IMR-90 (cell line): ENCODE measurements around the gene HIPK1. TPM values are rescaled to one million over a fixed set of nuclear protein-coding genes. Genes with fewer than 3 reads are reported as not detected.

Experiments
- ATAC-seq: fragments of 200-7000 bp; cut with Tn5 transposase; 2 replicates; pipeline ENCODE4 v1.9.1; 2020; ENCODE audit warnings: low read depth, mild to moderate bottlenecking, moderate library complexity
- BruUV-seq: library from RNA; stranded (reverse); fragments of 400-500 nt; replicated peaks from 2 replicates; lab custom pipeline; 2021; lab: Mats Ljungman, UMichigan
- CTCF ChIA-PET: fragments of 300-600 bp; formaldehyde crosslinking; extraction: SDS; loops from one replicate; lab custom pipeline; 2021; ENCODE audit warnings: antibody characterized with exemption; lab: Yijun Ruan, JAX
- POLR2A ChIA-PET: fragments of 300-600 bp; sonication (Branson Sonifier 250); formaldehyde crosslinking; loops from one replicate; lab custom pipeline; 2022; ENCODE audit warnings: antibody characterized with exemption; ENCODE audit not compliant: unreplicated experiment; lab: Charles Lee
- DNase-seq: peaks from one replicate; pipeline ENCODE4 v3.0.0; 2013
- H2AFZ ChIP-seq: replicated peaks from 2 replicates; pipeline ENCODE3; 2013; ENCODE audit warnings: low read length, mild to moderate bottlenecking; ENCODE audit not compliant: poor library complexity
- H2AK5ac ChIP-seq: 2 replicates; pipeline ENCODE4 v1.6.1; 2013; ENCODE audit warnings: low read depth, low read length, inconsistent platforms
- H2AK9ac ChIP-seq: replicated peaks from 2 replicates; pipeline ENCODE3; 2013; ENCODE audit warnings: mild to moderate bottlenecking, low read depth, low read length, moderate library complexity; ENCODE audit not compliant: poor library complexity
- H2BK120ac ChIP-seq: 2 replicates; pipeline ENCODE4 v1.6.1; 2013; ENCODE audit warnings: low read depth, low read length, inconsistent platforms
- H2BK15ac ChIP-seq: 3 replicates; pipeline ENCODE4 v1.6.1; 2013; ENCODE audit warnings: low read depth, low read length, inconsistent platforms
- H2BK20ac ChIP-seq: 2 replicates; pipeline ENCODE4 v1.6.1; 2013; ENCODE audit warnings: low read depth, mild to moderate bottlenecking, inconsistent platforms, low read length, moderate library complexity
- H2BK5ac ChIP-seq: 2 replicates; pipeline ENCODE4 v1.6.1; 2013; ENCODE audit warnings: mild to moderate bottlenecking, low read depth, low read length, inconsistent platforms; ENCODE audit not compliant: poor library complexity, severe bottlenecking
- H3K14ac ChIP-seq: replicated peaks from 2 replicates; pipeline ENCODE4 v1.6.1; 2013; ENCODE audit warnings: low read depth, low read length, inconsistent platforms
- H3K18ac ChIP-seq: 2 replicates; pipeline ENCODE4 v1.6.1; 2013; ENCODE audit warnings: low read depth, low read length, control low read depth
- H3K23ac ChIP-seq: 2 replicates; pipeline ENCODE4 v1.6.1; 2013; ENCODE audit warnings: low read depth, low read length, inconsistent platforms
- H3K27ac ChIP-seq: 2 replicates; pipeline ENCODE4 v1.5.1; 2013; ENCODE audit warnings: mild to moderate bottlenecking, control low read depth, low read length; ENCODE audit not compliant: insufficient read depth
- H3K27me3 ChIP-seq: 2 replicates; pipeline ENCODE4 v1.6.1; 2013; ENCODE audit warnings: low read length; ENCODE audit not compliant: control insufficient read depth, insufficient read depth
- H3K36me3 ChIP-seq: 2 replicates; pipeline ENCODE4 v1.6.1; 2013; ENCODE audit warnings: low read length, mixed read lengths; ENCODE audit not compliant: control insufficient read depth, insufficient read depth
- H3K4ac ChIP-seq: 2 replicates; pipeline ENCODE4 v1.6.1; 2013; ENCODE audit warnings: low read depth, low read length, inconsistent platforms
- H3K4me1 ChIP-seq: 2 replicates; pipeline ENCODE4 v1.6.1; 2013; ENCODE audit warnings: low read length, mixed read lengths; ENCODE audit not compliant: control insufficient read depth, insufficient read depth
- H3K4me2 ChIP-seq: 2 replicates; pipeline ENCODE4 v1.6.1; 2013; ENCODE audit warnings: low read depth, mild to moderate bottlenecking, control low read depth, low read length, moderate library complexity
- H3K4me3 ChIP-seq: 2 replicates; pipeline ENCODE4 v1.5.1; 2013; ENCODE audit warnings: low read depth, mild to moderate bottlenecking, control low read depth, low read length, moderate library complexity; ENCODE audit not compliant: insufficient read depth
- H3K56ac ChIP-seq: 2 replicates; pipeline ENCODE4 v1.6.1; 2013; ENCODE audit warnings: low read length, inconsistent platforms; ENCODE audit not compliant: insufficient read depth; ENCODE audit errors: extremely low read depth
- H3K79me1 ChIP-seq, 2 experiments: 2 replicates each; pipeline ENCODE4 v1.6.1; 2013; ENCODE audit warnings: low read length in 2 of 2, inconsistent platforms in 1 of 2, low read depth in 1 of 2
- H3K9ac ChIP-seq: 2 replicates; pipeline ENCODE4 v1.6.1; 2013; ENCODE audit warnings: low read depth, low read length, control low read depth
- H3K9me1 ChIP-seq: 2 replicates; pipeline ENCODE4 v1.6.1; 2013; ENCODE audit warnings: low read length, inconsistent platforms; ENCODE audit not compliant: insufficient read depth
- H3K9me3 ChIP-seq: 2 replicates; pipeline ENCODE4 v1.6.1; 2013; ENCODE audit warnings: low read length; ENCODE audit not compliant: control insufficient read depth, insufficient read depth
- H4K20me1 ChIP-seq: 2 replicates; pipeline ENCODE4 v1.6.1; 2013; ENCODE audit warnings: low read length, inconsistent platforms; ENCODE audit not compliant: insufficient read depth
- H4K5ac ChIP-seq: 2 replicates; pipeline ENCODE4 v1.6.1; 2013; ENCODE audit warnings: mild to moderate bottlenecking, low read depth, low read length, control low read depth
- H4K8ac ChIP-seq, 2 experiments: 2 replicates each; pipeline ENCODE4 v1.6.1; 2013; ENCODE audit warnings: low read depth in 2 of 2, low read length in 2 of 2, control low read depth in 1 of 2, inconsistent platforms in 1 of 2
- H4K91ac ChIP-seq: 2 replicates; pipeline ENCODE4 v1.6.1; 2013; ENCODE audit warnings: low read depth, low read length, inconsistent platforms; ENCODE audit not compliant: insufficient read depth
- BHLHE40 ChIP-seq: fragments of 150-350 bp; IDR thresholded peaks from 2 replicates; pipeline ENCODE4 v1.6.1; 2016; ENCODE audit warnings: mild to moderate bottlenecking, low read depth, low read length
- CHD1 ChIP-seq: IDR thresholded peaks from 2 replicates; pipeline ENCODE4 v1.6.1; 2012; ENCODE audit warnings: low read depth, low read length, improper control_type of control experiment
- CTCF ChIP-seq: conservative IDR thresholded peaks from 2 replicates; pipeline ENCODE4 v1.5.1; 2012; ENCODE audit warnings: mild to moderate bottlenecking, low read depth, low read length, improper control_type of control experiment
- ELK1 ChIP-seq: fragments of 150-350 bp; IDR thresholded peaks from 2 replicates; pipeline ENCODE4 v1.6.1; 2016; ENCODE audit warnings: low read depth, mild to moderate bottlenecking, low read length, moderate library complexity, borderline replicate concordance
- FOS ChIP-seq: fragments of 150-350 bp; IDR thresholded peaks from 2 replicates; pipeline ENCODE4 v1.6.1; 2016; ENCODE audit warnings: low read depth, low read length
- MAFK ChIP-seq: IDR thresholded peaks from 2 replicates; pipeline ENCODE4 v1.6.1; 2012; ENCODE audit warnings: low read depth, low read length, improper control_type of control experiment
- MAZ ChIP-seq: IDR thresholded peaks from 2 replicates; pipeline ENCODE4 v1.6.1; 2012; ENCODE audit warnings: low read depth, mild to moderate bottlenecking, low read length, improper control_type of control experiment, moderate library complexity, borderline replicate concordance
- MXI1 ChIP-seq: IDR thresholded peaks from 2 replicates; pipeline ENCODE4 v1.6.1; 2012; ENCODE audit warnings: low read depth, mild to moderate bottlenecking, low read length, moderate library complexity, borderline replicate concordance
- POLR2A ChIP-seq: IDR thresholded peaks from 2 replicates; pipeline ENCODE4 v1.6.1; 2012; ENCODE audit warnings: mild to moderate bottlenecking, low read depth, low read length
- RAD21 ChIP-seq: IDR thresholded peaks from 2 replicates; pipeline ENCODE4 v1.6.1; 2012; ENCODE audit warnings: low read length, improper control_type of control experiment
- RCOR1 ChIP-seq: IDR thresholded peaks from 2 replicates; pipeline ENCODE4 v1.6.1; 2012; ENCODE audit warnings: mild to moderate bottlenecking, low read length, improper control_type of control experiment; ENCODE audit not compliant: insufficient replicate concordance
- SMC3 ChIP-seq: fragments of 150-350 bp; IDR thresholded peaks from 2 replicates; pipeline ENCODE4 v1.6.1; 2016; ENCODE audit warnings: low read depth, mild to moderate bottlenecking, antibody characterized with exemption, low read length, moderate library complexity
- WGBS, 2 experiments: methylation state at CpG; one replicate each; pipeline versions ENCODE4 v1.1.5 to v1.1.7; 2013; ENCODE audit warnings: missing lambda C conversion rate in 2 of 2; ENCODE audit not compliant: insufficient read length in 1 of 2; ENCODE audit errors: extremely low coverage in 2 of 2; 5-methylcytosine and 5-hydroxymethylcytosine counted together
- dilution Hi-C: fragments of 300-500 bp; cut with HindIII; formaldehyde crosslinking; loops from one replicate; pipeline ENCODE4 v1.14.3; 2018; ENCODE audit warnings: low sequenced_read_pairs; ENCODE audit not compliant: unreplicated experiment
- in situ Hi-C: fragments of 300-500 bp; cut with MboI; formaldehyde crosslinking; loops from 3 replicates; pipeline ENCODE4 v1.14.3; 2019; ENCODE audit warnings: low sequenced_read_pairs, inconsistent platforms, mixed read lengths
- intact Hi-C: fragments of 100-400 bp; cut with micrococcal nuclease; formaldehyde crosslinking; loops from 2 replicates; pipeline ENCODE4 v1.10.0; 2022
- polyA plus RNA-seq, 3 experiments: library from polyadenylated mRNA; depleted of rRNA; stranded (reverse); fragments of >200 nt; gene quantifications; 2 replicates each; pipeline ENCODE4 v1.2.3, GENCODE V29; 2012; ENCODE audit warnings: low replicate concordance in 1 of 3
- total RNA-seq: library from RNA; depleted of rRNA; stranded (reverse); fragments of >200 nt; gene quantifications from 2 replicates; pipeline ENCODE4 v1.2.3, GENCODE V29; 2012

HIPK1 gene
- total and polyA plus RNA-seq, 2 of the 4 experiments (the other 2 are of a cell fraction) = 15.3 to 33.9 TPM

- TF ChIP-seq RAD21 (peak; percentile 44), FOS (no peak), BHLHE40 (no peak), MXI1 (no peak), RCOR1 (no peak), POLR2A (no peak)
These were observed 47.6 kb downstream of the HIPK1 start (continued) for GRCh38 chr1:113976609-113977278.

GRCh38 chr1:113977906-113978305 is 48.8 kb downstream of the HIPK1 start:
- DNase-seq = peak; percentile 11
- no peak overlapping the region for H2BK20ac ChIP-seq
- in situ Hi-C loops = no loop called here
- no peaks in the 10 kb centered on the region for H3K9me3 ChIP-seq
- H3K9ac ChIP-seq = no peak overlapping the region
- H3K27me3 ChIP-seq = no peaks in the 10 kb centered on the region
- H2BK5ac ChIP-seq = no peak overlapping the region
- no peak overlapping the region for H4K8ac ChIP-seq
- H3K4me3 ChIP-seq = no peak overlapping the region
- no peak for TF ChIP-seq POLR2A
- no peak for TF ChIP-seq FOS
- no peak for TF ChIP-seq RCOR1
- no peak for TF ChIP-seq MXI1
- no peak for TF ChIP-seq ELK1
- no peak for TF ChIP-seq SMC3
- no peak for TF ChIP-seq MAFK
- no peak for TF ChIP-seq CHD1
- TF ChIP-seq MAZ = no peak
- TF ChIP-seq RAD21 = no peak
- TF ChIP-seq CTCF = no peak
- no peaks in the 10 kb centered on the region; the same call in 1 of the 2 replicates for H4K20me1 ChIP-seq
- H3K4ac ChIP-seq = no peak overlapping the region
- H3K4me1 ChIP-seq = peaks cover 21% of the 10 kb centered on the region
- no peak overlapping the region for H2BK120ac ChIP-seq
- no peak overlapping the region for H3K56ac ChIP-seq
- H3K4me2 ChIP-seq = no peak overlapping the region
- WGBS, 2 experiments = no CpG with 5 or more reads among the region's 3 CpGs
- ChIA-PET CTCF (interaction anchor here (0.7 to 4.4 kb wide), 6 partner anchors 14 to 369 kb away, joined by 3 to 30 read pairs (median 5); no protein-coding TSS in a partner anchor), POLR2A (no interaction called here)
- no peak overlapping the region for H2AK5ac ChIP-seq
- no peak overlapping the region for H3K18ac ChIP-seq
- no peak overlapping the region for H2AK9ac ChIP-seq
- H2BK15ac ChIP-seq = no peak overlapping the region
- no peak overlapping the region for H4K91ac ChIP-seq
- peaks cover 9% of the 10 kb centered on the region; the same call in 1 of the 2 replicates for H3K36me3 ChIP-seq
- ATAC-seq = no peak
- dilution Hi-C loops = no loop called here
- peaks cover 0 to 33% of the 10 kb centered on the region in 2 experiments; a peak in 2 of 4 replicates for H3K79me1 ChIP-seq
- no peak overlapping the region for H3K27ac ChIP-seq
- intact Hi-C loops = loop anchor here (2.0 to 5.0 kb wide), 10 partner anchors 153 to 979 kb away; partner anchors contain the start of genes BCAS2, CSDE1, DENND2C and NRAS
- no peak overlapping the region for H3K23ac ChIP-seq
- peaks cover 16% of the 10 kb centered on the region; the same call in 1 of the 2 replicates for H3K9me1 ChIP-seq
- H4K5ac ChIP-seq = no peak overlapping the region
- BruUV-seq = no TSS peak
- no peak overlapping the region for H2AFZ ChIP-seq
- no peak overlapping the region for H3K14ac ChIP-seq
